ENCODE results near the gene PDS5A.
A peak's percentile ranks its signal among the peaks of the same experiment; 100 is the strongest.
"Not testable (repeated sequence)": the region's sequence is repeated elsewhere in the genome, so short reads cannot be mapped to it uniquely, and the experiment has no call there.

Gene PDS5A

DNA sequence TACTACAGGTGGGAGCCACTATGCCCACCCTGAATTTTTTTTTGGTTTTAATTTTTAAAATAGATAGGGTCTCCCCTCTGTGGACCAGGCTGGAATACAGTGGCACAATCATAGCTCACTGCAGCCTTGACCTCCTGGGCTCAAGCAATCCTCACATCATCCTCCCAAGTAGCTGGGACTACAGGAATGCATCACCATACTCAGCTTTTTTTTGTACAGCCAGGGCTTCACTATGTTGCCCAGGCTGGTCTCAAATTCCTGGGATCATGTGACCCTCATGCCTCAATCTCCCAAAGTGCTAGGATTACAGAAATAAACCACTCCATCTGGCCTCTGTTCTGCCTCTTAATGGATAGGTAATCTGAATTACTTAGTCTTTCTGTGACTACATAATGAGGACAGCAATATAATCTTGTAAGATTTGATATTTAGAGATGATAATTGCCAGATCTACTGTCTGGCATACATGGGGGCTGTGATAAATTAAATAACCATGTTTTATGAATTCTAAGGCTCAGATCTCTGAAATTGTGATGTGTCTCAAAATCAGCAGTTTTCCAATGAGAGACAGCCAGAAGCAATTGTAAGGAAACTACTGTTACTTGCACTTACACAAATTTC, 26.7 kb downstream of the PDS5A start:
- DNase-seq = no peak

DNA sequence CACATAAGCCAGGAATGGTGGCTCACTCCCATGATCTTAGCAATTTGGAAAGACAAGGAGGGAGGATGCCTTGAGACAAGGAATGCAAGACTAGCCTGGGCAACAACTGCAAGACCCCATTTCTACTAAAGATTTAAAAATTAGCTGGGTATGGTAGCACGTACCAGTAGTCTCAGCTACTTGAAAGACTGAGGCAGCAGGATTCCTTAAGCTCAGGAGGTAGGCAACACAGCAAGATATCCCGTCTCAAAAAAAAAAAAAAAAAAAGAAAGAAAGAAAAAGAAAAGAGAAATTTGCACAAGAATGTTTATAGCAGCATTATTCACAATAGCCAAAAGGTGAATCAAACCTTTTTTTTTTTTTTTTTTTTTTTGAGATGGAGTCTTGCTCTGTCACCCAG, 29.7 kb downstream of the PDS5A start:
- DNase-seq = no peak

DNA sequence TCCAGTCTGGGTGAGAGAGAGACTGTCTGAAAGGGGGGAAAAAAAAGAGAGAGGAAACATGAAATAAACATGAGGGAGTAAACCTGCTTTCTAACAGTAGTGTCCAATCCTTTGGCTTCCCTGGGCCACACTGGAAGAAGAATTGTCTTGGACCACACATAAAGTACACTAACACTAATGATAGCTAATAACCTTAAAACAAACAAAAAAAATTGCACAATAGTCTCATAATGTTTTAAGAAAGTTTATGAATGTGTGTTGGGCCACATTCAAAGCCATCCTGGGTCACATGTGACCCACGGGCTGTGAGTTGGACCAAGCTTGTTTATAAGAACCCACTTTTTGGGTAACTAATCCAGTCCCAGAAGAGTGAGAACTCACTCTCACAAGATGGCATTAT, 30.3 kb downstream of the PDS5A start:
- no peak for DNase-seq

DNA sequence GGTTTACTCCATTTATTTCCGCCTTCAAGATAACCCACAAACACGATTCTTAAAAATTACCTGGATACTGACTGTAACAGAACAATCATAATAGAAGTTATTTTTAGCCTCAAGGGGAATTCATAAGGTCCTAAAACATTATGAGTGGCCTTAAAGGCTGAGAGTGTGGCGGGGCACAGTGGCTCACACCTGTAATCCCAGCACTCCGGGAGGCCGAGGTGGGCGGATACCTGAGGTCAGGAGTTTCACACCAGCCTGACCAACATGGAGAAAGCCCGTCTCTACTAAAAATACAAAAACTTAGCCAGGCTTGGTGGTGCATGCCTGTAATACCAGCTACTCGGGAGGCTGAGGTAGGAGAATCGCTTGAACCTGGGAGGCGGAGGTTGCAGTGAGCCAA, 33.5 kb downstream of the PDS5A start:
- not testable (repeated sequence) for DNase-seq

DNA sequence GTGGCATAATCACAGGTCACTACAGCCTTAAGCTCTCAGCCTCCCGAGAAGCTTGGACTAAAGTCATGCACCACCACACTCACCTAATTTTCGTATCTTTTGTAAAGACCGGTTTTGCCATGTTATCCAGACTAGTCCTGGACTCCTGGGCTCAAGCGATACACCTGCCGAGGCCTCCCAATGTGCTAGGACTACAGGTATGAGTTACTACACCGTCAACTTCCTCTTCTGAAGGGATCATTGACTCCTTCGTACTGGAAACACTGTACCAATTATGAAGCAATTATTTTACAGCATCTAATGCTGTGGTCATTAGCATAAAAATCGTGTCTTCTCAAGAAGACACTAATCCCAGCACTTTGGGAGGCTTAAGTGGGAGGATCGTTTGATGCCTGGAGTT, 35.2 kb downstream of the PDS5A start:
- DNase-seq = no peak

DNA sequence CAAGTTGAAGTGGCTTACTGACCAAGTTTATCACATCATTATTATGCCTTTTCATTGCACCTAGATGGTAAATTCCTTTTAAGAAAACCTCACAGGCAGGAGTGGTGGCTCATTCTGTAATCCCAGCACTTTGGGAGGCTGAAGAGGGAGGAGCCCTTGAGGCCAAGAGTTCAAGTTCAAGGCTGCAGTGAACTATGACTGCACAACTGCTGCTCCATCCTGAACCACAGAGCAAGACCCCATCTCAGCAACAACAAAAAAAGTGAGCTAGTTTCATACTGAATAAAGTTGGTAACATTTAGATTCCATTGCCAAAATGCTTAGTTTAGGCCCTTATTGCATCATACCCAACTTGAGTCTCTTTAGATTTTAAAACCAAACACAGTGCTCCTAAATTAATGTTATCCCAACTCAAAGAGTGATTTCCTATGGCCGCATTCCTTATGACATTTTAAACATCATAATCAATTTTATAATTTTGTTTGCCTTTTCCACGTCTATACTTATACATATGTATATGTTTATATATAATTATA, 36.0 kb downstream of the PDS5A start:
- no peak for DNase-seq

DNA sequence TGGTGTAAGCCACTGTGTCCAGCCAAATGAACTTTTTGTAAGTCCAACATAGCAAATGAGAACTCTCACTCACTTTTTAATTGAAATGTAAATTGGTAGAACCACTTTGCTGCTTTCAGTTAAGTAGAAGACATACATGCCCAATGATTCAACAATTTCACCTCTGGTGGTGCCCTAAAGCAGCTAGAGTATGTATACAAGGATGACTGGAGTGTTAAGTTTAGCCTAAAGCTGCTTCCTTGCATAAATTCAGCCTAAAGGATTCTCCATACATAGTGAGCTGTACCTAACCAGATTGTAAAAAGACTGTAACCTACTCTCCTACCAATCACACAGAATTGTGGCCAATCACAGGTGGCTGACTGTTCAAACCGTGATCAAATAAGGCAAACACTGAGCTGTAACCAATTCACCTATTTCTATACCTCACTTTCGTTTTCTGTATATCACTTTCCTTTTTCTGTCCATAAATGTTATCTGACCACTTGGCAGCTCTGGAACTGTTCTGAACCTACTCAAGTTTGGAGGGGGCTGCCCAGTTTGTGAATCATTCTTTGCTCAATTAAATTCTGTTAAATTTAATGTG, 39.9 kb downstream of the PDS5A start:
- no peak for DNase-seq

DNA sequence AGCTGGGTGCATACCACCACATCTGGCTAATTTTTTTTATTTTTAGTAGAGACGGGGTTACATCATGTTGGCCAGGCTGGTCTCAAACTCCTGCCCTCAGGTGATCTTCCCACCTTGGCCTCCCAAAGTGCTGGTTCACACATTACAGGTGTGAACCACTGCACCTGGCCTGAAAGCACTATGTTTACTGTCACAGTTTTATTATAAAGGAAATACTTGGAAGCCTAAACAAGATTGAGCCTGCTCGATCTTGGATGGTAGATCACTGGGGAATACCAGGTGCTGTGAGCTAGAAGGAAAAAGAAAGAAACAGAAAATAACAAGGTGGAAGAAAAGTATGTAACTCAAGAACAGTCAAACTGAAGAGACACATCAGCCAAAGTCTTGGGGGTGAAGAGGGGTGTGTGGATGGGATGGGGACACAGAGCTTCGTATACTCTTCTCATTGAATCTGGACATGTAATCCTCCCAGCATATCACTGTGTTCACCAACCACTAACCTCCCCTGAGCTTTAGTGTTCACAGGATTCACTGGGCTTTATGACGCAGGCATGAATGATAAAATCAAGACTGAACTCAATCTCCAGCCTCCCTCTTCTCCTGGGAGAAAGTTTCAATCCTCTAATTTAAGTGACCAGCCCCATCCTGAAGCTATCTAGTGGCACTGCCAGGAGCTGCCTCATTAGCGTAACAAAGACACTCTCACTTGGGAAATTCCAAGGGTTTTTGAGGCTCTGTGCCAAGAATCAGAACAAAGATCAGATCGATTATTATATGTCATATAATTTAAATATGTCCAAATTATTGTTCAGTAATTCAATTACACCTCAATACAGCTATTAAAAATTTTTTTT, 40.9 kb downstream of the PDS5A start:
- no peak for DNase-seq

DNA sequence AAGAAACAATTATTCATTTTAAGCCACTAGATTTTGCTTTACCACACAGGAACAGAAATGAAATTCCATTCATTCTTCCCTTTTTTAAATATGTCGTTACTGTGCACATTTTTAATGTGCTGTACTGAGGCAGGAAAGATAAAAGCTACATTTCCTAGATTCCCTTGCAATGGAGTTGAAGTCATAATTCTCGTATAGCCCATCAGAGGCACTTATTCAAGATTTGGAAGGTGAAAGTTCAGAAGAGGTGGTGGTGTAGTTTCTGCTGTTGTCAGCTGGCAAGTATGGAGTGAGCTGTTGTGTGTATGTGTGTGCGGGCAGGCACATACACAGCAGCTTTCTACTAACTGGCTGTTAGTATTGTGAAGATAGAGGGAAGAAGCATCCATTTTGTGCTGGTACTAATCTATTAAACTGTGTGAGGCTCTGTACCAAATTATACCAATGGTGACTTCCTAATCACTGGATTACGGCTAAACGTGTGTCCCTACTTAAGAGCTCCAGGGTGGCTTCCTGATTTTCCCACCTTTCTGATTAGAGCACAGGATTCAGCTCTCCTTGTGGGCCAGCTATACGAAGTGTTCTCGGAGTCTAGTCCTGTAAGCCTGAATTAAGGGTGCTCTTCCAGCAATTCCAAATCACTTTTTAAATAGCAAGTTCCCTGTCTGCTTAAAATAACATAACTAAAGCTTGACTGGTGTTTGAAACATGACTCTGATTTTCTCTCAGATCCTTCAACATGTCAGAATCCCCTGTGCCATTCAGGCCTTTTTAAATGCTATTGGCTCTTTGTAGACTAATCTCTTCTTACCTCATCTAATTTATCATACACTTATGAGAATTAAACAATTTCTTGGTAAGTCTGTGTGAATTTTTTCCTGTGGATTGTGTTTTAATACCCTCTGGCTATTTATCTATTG, 43.8 kb downstream of the PDS5A start:
- no peak for DNase-seq

DNA sequence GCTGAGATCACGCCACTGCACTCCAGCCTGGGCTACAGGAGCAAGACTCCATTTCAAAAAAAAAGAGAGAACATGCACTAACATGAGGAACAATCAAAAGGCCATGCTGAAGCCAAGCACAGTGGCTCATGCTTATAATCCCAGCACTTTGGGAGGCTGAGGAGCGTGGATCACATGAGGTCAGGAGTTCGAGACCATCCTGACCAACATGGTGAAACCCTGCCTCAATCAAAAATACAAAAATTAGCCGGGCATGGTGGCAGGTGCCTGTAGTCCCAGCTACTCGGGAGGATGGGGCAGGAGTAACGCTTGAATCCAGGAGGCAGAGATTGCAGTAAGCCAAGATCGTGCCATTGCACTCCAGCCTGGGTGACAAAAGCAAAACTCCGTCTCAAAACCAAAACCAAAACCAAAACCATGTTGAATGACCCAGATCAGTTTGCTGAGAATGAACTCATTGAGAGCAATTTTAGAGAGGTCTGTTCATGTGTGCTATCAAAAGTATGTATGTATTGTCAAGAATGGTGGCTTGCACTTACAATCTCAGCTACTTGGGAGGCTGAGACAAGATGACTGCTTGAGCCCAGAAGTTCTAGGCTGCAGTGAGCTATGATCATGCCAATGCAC, 44.8 kb downstream of the PDS5A start:
- DNase-seq = no peak

DNA sequence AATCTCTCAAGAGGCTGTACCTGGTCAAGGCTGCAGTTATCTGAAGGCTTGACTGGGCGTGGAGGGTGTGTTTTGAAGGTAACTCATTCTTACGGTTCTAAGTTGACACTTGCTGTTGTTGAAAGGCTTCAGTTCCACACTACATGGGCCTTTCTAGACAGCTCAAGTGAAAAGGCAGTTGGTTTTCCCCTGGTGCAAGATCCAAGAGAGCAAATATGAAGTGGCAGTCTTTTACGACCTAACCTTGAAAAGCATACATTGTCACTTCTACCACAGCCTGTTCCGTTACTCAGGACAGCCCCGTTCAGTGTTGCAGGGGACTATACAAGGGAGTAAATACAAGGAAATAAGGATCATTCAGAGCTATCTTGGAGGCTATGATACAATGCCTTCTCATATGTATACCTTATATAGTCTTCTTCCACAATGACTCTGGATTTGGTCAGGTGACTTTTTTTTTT, 46.2 kb downstream of the PDS5A start:
- DNase-seq = peak in 1 of 2 experiments; percentile 17

DNA sequence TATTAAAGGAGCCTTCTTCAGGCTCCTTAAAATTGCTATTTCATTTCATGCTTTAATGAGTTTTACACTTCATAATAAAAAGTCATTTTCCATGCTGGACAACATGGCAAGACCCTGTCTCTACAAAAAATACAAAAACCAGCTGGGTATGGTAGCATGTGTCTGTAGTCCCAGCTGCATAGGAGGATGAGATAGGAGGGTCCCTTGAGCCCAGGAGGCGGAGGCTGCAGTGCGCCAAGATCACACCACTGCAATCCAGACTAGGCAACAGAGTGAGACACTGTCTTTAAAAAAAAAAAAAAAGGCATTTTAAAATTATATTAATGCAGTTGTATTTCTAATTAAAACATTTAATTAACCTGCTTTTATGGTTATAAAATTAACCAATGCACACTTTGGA, 49.2 kb downstream of the PDS5A start:
- DNase-seq = no peak

DNA sequence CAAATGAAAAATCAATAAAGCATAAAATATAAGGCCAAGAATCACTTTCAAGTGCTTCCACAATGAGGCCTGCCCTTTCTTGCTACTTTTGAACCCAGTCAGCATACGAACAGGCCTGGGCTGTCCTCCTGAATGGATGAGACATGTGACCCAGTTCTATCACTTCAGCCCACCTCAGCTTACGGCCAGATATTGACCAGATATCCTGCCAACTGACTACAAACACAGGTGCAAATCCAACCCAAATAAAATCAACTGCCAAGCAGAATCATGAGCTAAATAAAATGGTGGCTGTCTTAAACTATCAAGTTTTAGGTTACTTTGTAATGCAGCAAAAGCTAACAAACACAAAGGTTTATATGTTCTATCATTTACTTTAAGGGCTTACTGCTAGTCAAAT, 53.7 kb downstream of the PDS5A start:
- DNase-seq = no peak

DNA sequence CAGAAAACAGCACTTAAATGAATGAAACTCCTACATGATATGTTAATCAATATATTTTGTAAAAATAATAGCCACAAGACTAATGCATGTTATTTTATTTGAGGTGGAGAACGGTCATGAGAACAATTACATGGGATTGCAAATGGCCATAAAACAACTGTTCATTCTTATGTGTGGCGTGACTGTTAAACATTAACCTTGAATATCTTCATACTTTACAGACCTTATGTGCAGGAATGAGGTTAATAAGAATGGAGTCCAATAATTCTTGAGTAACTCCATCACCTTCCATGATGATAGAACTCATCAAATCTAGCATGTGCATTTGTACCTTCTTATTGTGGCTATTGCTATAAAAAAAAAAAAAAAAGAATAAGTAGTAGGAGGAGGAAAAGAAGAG, 55.3 kb downstream of the PDS5A start:
- DNase-seq = no peak

DNA sequence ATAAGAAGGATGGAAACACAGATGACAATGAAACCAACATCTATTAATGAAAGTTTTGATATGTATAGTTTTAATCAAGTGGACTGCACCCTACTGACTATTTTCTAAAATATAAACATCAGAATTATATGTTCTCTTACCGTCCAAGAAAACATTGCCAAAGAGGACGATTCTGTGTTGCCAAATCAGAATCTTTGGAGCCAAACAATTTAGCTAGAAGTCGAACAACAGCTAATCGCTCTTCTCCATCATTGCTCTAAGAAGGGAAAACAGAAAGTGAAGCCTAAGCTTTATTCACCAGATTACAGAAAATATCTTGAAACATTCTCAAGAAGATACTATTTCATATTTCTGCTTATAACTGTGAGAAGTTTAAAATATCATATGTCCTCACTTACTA, 64.2 kb downstream of the PDS5A start:
- DNase-seq = no peak

DNA sequence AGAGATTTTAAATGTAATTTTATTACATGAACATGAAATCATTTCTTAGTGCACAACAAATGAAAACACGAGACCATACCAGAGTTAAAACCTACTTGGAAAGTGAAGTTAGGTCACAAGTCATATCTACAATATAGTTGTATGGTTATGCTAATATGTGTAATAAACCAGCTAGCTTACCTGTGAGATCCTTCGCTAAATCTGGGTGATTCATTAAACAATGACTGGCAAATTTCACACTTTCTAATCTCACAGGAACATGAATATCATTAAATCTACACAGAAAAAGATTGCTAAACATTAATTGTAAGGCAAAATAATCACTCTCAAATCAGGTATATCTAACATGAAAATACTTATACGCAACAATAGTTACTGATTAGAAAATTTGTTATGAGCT, 67.6 kb downstream of the PDS5A start:
- DNase-seq = no peak

DNA sequence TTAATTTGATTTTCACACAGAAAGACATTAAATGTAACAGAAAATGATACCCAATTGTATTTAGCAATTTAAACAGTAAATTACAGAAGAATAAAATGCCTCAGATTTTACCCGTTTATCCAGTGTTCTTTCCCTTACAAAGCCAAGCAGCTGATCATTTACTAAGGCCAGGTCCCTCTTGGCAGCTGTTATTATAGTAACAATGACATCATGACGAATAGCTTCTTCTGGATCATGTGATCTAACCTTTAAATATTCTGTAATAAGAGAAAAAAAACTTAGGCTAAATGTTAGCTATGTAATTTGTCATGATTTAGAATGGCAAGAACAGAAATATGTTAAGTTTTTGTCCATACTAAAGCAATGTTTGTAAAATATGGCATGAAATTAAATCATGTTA, 69.4 kb downstream of the PDS5A start:
- no peak for DNase-seq

DNA sequence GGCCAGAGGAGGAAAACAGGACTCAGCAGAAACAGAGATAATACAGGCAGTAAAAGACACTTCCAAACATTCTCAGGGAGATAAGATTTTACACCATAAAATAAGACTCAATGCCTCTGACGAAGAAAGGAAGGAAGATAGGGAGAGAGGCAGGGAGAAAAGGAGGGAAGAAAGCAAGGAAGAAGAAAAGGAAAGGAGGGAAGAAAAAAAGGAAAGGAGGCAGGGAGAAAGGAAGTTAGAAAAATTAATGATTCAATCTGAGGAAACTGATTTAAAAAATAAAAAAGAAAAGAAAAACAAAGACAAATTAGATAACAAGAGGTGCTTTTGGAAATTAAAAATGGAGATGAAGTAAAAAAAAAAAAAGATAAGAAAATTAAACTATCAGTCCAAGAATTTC, 72.1 kb downstream of the PDS5A start:
- no peak for DNase-seq

DNA sequence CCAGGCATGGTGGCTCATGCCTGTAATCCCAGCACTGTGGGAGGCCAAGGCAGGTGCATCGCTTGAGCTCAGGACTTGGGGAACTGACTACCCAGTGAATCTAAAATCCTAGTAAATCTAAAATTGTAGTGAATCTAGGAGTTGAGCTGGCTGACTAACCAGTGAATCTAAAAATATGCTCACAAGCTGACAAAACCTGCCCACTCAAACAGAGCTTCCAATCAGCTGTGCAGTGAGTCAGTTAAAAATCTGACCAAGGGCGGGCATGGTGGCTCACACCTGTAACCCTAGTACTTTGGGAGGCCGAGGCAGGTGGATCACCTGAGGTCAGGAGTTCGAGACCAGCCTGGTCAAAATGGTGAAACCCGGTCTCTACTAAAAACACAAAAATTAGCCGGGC, 72.7 kb downstream of the PDS5A start:
- not testable (repeated sequence) for DNase-seq

DNA sequence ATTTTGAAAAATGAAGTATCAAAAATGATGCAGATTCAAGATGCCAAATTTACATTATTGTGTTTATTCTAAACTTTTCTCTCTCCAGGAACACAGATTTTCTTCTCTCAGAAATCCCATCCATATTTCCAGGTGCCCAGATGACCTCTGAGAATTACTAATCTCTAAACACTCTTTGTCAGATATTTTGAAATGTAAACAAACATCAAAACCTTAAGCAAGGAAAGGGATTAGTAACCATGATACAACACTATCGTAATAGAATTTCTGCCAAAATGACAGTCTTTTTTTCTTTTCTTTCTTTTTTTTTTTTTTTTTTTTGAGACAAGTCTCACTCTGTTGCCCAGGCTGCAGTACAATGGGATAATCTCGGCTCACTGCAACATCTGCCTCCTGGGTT, 76.7 kb downstream of the PDS5A start:
- DNase-seq = no peak

DNA sequence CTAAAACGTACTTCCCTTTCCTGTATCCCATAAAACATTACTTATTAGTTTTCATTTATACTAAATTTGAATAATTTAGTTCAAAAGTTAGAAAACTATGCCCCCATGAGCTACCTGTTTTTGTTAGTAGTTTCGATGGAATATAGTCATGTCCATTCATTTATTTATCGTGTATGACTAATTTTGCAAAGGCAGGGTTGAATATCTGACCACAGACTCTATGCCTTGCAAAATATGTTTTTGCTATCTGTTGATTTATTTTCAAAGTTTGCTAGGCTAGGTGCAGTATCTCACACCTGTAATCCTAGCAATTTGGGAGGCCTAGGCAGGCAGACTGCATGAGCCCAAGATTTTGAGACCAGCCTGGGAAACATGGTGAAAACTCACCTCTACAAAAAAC, 78.4 kb downstream of the PDS5A start:
- DNase-seq = no peak

DNA sequence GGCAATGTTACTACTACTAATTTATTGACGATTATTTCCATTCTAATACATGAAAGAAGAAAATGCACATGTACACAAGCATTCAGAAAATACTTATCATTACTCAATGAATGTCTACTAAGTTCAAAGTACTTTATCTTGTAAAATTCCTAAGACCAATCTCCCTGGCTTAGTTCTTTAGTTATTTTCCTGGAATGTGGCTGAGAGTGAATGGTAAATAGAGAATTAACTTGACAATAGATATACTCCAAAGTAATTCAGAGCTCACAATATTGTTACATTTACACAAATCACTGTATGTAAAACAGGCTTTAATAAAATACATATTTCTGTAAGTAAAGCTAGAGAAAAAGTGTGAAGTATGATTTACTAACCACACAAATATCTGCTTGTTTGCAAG, 79.7 kb downstream of the PDS5A start:
- DNase-seq = no peak
